NCI-H128 (cell line): Measurements from ENCODE around the gene ABLIM3.

Source experiments
- DNase-seq: peaks from one replicate; lab custom pipeline; 2025; ENCODE audit not compliant: unreplicated experiment; lab: John Stamatoyannopoulos, UW

The ABLIM3 gene

GRCh38 chr5:149133795-149134777 lies 7.2 kb upstream of the ABLIM3 start:
- DNase-seq = no peak

- DNase-seq = no peak
Measured at GRCh38 chr5:149134778-149135500, 6.4 kb upstream of the ABLIM3 start.

- no peak for DNase-seq
Measured at GRCh38 chr5:149135536-149136201, 5.6 kb upstream of the ABLIM3 start.

GRCh38 chr5:149138182-149138923 lies 2.9 kb upstream of the ABLIM3 start:
- no peak for DNase-seq

GRCh38 chr5:149140197-149141002 lies 893 bp upstream of the ABLIM3 start:
- DNase-seq = no peak

GRCh38 chr5:149141957-149142851 lies 911 bp downstream of the ABLIM3 start:
- no peak for DNase-seq

- no peak for DNase-seq
Measured at GRCh38 chr5:149143470-149143869, 2.2 kb downstream of the ABLIM3 start.

- no peak for DNase-seq
Measured at GRCh38 chr5:149144637-149145036, 3.3 kb downstream of the ABLIM3 start.

GRCh38 chr5:149145138-149145537 lies 3.8 kb downstream of the ABLIM3 start:
- no peak for DNase-seq

- no peak for DNase-seq
Measured at GRCh38 chr5:149147676-149148075, 6.4 kb downstream of the ABLIM3 start.

GRCh38 chr5:149149942-149150341 lies 8.6 kb downstream of the ABLIM3 start:
- no peak for DNase-seq

GRCh38 chr5:149150457-149150856 lies 9.2 kb downstream of the ABLIM3 start:
- no peak for DNase-seq

GRCh38 chr5:149151717-149152116 lies 10.4 kb downstream of the ABLIM3 start:
- DNase-seq = no peak

GRCh38 chr5:149152317-149152746 lies 11.0 kb downstream of the ABLIM3 start:
- DNase-seq = no peak

GRCh38 chr5:149153193-149153750 lies 12.0 kb downstream of the ABLIM3 start:
- DNase-seq = no peak

GRCh38 chr5:149153751-149154610 lies 12.7 kb downstream of the ABLIM3 start:
- DNase-seq = peak; percentile 44

GRCh38 chr5:149154650-149155049 lies 13.4 kb downstream of the ABLIM3 start:
- no peak for DNase-seq
